Right atrium auricular region (tissue), 2 donors: ENCODE results near the gene CRACDL. TPM values are rescaled to one million over a fixed set of nuclear protein-coding genes. Genes with fewer than 3 reads are reported as not detected.

Source experiments
- DNase-seq: peaks from one replicate; pipeline ENCODE4 v3.0.0-alpha.2; 2019; ENCODE audit warnings: low spot score
- H3K27ac ChIP-seq, 2 donors: fragments of 200-600 bp; sonication (generic); 1 replicate in 1 of 2; 2 replicates in 1 of 2; pipeline ENCODE4 v1.5.1; 2016 to 2019
- H3K27me3 ChIP-seq, 2 donors: fragments of 200-600 bp; sonication (generic); one replicate each; pipeline versions ENCODE4 v1.5.1 to v1.6.0; 2017 to 2019
- H3K36me3 ChIP-seq: fragments of 200-600 bp; sonication (generic); one replicate; pipeline ENCODE4 v1.5.1; 2016
- H3K4me1 ChIP-seq, 2 donors: fragments of 200-600 bp; sonication (generic); one replicate each; pipeline versions ENCODE4 v1.5.1 to v1.6.0; 2017 to 2019
- H3K4me3 ChIP-seq, 2 donors: fragments of 200-600 bp; sonication (generic); 1 replicate in 1 of 2; 2 replicates in 1 of 2; pipeline ENCODE4 v1.5.1; 2017 to 2019; ENCODE audit warnings: mild to moderate bottlenecking in 1 of 2, moderate library complexity in 1 of 2
- H3K9me3 ChIP-seq, 2 donors: fragments of 200-600 bp; sonication (generic); one replicate each; pipeline ENCODE4 v1.5.1; 2019
- CTCF ChIP-seq, 2 donors: fragments of 200-600 bp; sonication (generic); IDR thresholded peaks; one replicate each; pipeline ENCODE4 v1.5.1; 2019; ENCODE audit warnings: antibody characterized with exemption in 2 of 2
- total RNA-seq, 2 donors: library from RNA; depleted of rRNA; stranded (reverse); fragments of >200 nt; gene quantifications; one replicate each; pipeline ENCODE4 v1.1.0, GENCODE V29; 2016

CRACDL gene
- total RNA-seq, 2 donors from 2014 or later = 5.3 to 7.4 TPM

GRCh38 chr2:98910349-98911125 is 25.5 kb downstream of the CRACDL start:
- no peak overlapping the region for H3K27ac ChIP-seq
- no peaks in the 10 kb centered on the region for H3K9me3 ChIP-seq
- peaks cover 0 to 27% of the 10 kb centered on the region in 2 donors for H3K4me1 ChIP-seq
- TF ChIP-seq CTCF (IDR thresholded peaks at IDR 0.05) = no peak
- no peaks in the 10 kb centered on the region for H3K36me3 ChIP-seq
- no peaks in the 10 kb centered on the region for H3K27me3 ChIP-seq
- no peak overlapping the region for H3K4me3 ChIP-seq
- peak; percentile 13 for DNase-seq

GRCh38 chr2:98909317-98910211 is 26.5 kb downstream of the CRACDL start:
- Histone ChIP-seq H3K9me3 (no peaks in the 10 kb centered on the region), H3K27ac (no peak overlapping the region), H3K4me3 (no peak overlapping the region), H3K27me3 (no peaks in the 10 kb centered on the region), H3K36me3 (no peaks in the 10 kb centered on the region), H3K4me1 (peaks cover 0 to 27% of the 10 kb centered on the region in 2 donors)
- TF ChIP-seq CTCF (IDR thresholded peaks at IDR 0.05) = no peak
- peak; percentile 56 for DNase-seq

- TF ChIP-seq CTCF (IDR thresholded peaks at IDR 0.05) = no peak
- Histone ChIP-seq H3K36me3 (no peaks in the 10 kb centered on the region), H3K27ac (no peak overlapping the region), H3K4me3 (no peak overlapping the region), H3K4me1 (peaks cover 0 to 27% of the 10 kb centered on the region in 2 donors), H3K27me3 (no peaks in the 10 kb centered on the region), H3K9me3 (no peaks in the 10 kb centered on the region)
- DNase-seq = no peak
Observed at GRCh38 chr2:98908931-98909316, 27.1 kb downstream of the CRACDL start.

- no peak overlapping the region for H3K27ac ChIP-seq
- H3K27me3 ChIP-seq = no peaks in the 10 kb centered on the region
- no peak overlapping the region for H3K4me3 ChIP-seq
- DNase-seq = no peak
- TF ChIP-seq CTCF (IDR thresholded peaks at IDR 0.05) = no peak
- no peaks in the 10 kb centered on the region for H3K9me3 ChIP-seq
- H3K36me3 ChIP-seq = no peaks in the 10 kb centered on the region
- peaks cover 0 to 27% of the 10 kb centered on the region in 2 donors for H3K4me1 ChIP-seq
Observed at GRCh38 chr2:98907966-98908905, 27.8 kb downstream of the CRACDL start.

- DNase-seq = no peak
Observed at GRCh38 chr2:98907385-98907784, 28.6 kb downstream of the CRACDL start.

More at GRCh38 chr2:98907385-98907784, 28.6 kb downstream of the CRACDL start:
- no peak overlapping the region for H3K27ac ChIP-seq
- no peak overlapping the region for H3K4me3 ChIP-seq
- peaks cover 0 to 23% of the 10 kb centered on the region in 2 donors for H3K4me1 ChIP-seq
- H3K27me3 ChIP-seq = no peaks in the 10 kb centered on the region
- TF ChIP-seq CTCF (IDR thresholded peaks at IDR 0.05) = no peak
- no peaks in the 10 kb centered on the region for H3K9me3 ChIP-seq
- no peaks in the 10 kb centered on the region for H3K36me3 ChIP-seq
